GM12865 (cell line): Measurements from ENCODE around the gene NFKB2.

ENCODE experiments used
- DNase-seq: peaks from one replicate; pipeline ENCODE4 v3.0.0; 2010; ENCODE audit warnings: low read depth
- H3K4me3 ChIP-seq: 2 replicates; pipeline ENCODE4 v1.5.1; 2011; ENCODE audit warnings: mild to moderate bottlenecking, low read depth, low read length, control low read depth
- TF ChIP-seq, protein P1 (sequence below): IDR thresholded peaks from 2 replicates; pipeline ENCODE4 v1.5.1; 2011; ENCODE audit warnings: low read length, control low read depth, low read depth, inconsistent platforms; ENCODE audit not compliant: insufficient read depth; ENCODE audit errors: missing control alignments

NFKB2 gene

DNA sequence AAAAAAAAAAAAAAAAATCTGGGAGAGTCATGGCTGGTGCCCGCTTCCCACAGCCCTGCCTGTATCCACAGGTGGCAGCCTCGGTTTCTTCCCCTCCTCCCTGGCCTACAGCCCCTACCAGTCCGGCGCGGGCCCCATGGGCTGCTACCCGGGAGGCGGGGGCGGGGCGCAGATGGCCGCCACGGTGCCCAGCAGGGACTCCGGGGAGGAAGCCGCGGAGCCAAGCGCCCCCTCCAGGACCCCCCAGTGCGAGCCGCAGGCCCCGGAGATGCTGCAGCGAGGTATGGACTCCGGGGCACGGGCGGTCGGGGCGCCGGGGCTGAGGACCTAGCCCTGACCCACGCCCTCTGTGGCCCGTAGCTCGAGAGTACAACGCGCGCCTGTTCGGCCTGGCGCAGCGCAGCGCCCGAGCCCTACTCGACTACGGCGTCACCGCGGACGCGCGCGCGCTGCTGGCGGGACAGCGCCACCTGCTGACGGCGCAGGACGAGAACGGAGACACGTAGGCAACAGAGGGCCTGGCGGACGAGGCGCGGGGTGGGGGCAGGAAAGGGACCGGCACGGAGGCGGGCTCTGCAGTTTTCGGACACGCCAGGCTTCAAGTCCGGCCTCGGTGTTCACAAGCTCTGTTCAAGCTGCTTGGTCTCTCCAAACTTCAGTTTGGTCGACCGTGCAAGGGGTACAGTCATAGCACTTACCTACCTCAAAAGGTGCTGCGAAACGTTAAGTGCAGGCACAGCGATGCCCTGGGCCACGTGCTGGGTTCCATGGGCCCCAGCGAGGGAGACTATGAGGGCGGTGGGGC is 3.9 kb downstream of the NFKB2 start:
- H3K4me3 ChIP-seq = peak overlapping the region; percentile 97
- TF ChIP-seq, protein P1, sequence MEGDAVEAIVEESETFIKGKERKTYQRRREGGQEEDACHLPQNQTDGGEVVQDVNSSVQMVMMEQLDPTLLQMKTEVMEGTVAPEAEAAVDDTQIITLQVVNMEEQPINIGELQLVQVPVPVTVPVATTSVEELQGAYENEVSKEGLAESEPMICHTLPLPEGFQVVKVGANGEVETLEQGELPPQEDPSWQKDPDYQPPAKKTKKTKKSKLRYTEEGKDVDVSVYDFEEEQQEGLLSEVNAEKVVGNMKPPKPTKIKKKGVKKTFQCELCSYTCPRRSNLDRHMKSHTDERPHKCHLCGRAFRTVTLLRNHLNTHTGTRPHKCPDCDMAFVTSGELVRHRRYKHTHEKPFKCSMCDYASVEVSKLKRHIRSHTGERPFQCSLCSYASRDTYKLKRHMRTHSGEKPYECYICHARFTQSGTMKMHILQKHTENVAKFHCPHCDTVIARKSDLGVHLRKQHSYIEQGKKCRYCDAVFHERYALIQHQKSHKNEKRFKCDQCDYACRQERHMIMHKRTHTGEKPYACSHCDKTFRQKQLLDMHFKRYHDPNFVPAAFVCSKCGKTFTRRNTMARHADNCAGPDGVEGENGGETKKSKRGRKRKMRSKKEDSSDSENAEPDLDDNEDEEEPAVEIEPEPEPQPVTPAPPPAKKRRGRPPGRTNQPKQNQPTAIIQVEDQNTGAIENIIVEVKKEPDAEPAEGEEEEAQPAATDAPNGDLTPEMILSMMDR = peak; percentile 95
- DNase-seq = peak; percentile 94

DNA sequence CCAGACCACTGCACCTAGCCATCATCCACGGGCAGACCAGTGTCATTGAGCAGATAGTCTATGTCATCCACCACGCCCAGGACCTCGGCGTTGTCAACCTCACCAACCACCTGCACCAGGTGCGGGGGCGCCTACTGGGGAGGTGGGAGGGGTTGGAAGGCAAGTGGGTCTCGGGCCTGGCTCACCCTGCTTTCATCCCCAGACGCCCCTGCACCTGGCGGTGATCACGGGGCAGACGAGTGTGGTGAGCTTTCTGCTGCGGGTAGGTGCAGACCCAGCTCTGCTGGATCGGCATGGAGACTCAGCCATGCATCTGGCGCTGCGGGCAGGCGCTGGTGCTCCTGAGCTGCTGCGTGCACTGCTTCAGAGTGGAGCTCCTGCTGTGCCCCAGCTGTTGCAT is 4.6 kb downstream of the NFKB2 start:
- TF ChIP-seq, protein P1 = no peak
- peak overlapping the region; percentile 97 for H3K4me3 ChIP-seq
- no peak for DNase-seq

DNA sequence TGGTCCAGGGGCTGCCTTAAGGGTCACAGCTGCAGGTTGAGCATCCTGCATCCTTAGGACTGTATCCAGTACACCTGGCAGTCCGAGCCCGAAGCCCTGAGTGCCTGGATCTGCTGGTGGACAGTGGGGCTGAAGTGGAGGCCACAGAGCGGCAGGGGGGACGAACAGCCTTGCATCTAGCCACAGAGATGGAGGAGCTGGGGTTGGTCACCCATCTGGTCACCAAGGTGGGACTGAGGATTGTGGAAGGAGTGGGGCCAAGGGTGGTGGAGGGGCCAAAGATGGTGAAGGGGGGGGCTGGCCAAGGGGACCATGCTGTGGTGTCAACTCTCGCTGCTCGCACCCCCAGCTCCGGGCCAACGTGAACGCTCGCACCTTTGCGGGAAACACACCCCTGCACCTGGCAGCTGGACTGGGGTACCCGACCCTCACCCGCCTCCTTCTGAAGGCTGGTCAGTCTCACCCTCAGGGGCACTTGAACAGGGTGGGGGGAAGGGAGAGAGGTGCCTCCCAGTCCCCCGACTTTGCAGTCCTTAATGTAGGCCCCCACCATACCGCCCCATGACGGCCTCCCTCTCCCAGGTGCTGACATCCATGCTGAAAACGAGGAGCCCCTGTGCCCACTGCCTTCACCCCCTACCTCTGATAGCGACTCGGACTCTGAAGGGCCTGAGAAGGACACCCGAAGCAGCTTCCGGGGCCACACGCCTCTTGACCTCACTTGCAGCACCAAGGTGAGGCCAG is 5.3 kb downstream of the NFKB2 start:
- no peak overlapping the region for H3K4me3 ChIP-seq
- TF ChIP-seq, protein P1 = no peak

DNA sequence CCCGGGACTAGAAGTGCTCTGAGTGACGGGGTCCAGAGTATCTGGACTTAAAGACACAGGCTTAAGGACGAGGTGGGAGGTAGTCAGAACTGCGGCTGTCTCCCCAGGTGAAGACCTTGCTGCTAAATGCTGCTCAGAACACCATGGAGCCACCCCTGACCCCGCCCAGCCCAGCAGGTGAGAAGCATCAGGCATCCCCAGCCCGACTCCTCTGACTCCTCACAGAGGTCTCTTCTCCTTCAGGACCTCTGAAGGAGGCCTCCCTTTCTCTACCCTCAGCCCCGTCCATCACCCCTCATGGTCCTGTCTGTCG is 5.8 kb downstream of the NFKB2 start:
- no peak for DNase-seq
- H3K4me3 ChIP-seq = no peak overlapping the region
- TF ChIP-seq, protein P1 = no peak

More for the DNA sequence above, 5.3 kb downstream of the NFKB2 start:
- DNase-seq = no peak

DNA sequence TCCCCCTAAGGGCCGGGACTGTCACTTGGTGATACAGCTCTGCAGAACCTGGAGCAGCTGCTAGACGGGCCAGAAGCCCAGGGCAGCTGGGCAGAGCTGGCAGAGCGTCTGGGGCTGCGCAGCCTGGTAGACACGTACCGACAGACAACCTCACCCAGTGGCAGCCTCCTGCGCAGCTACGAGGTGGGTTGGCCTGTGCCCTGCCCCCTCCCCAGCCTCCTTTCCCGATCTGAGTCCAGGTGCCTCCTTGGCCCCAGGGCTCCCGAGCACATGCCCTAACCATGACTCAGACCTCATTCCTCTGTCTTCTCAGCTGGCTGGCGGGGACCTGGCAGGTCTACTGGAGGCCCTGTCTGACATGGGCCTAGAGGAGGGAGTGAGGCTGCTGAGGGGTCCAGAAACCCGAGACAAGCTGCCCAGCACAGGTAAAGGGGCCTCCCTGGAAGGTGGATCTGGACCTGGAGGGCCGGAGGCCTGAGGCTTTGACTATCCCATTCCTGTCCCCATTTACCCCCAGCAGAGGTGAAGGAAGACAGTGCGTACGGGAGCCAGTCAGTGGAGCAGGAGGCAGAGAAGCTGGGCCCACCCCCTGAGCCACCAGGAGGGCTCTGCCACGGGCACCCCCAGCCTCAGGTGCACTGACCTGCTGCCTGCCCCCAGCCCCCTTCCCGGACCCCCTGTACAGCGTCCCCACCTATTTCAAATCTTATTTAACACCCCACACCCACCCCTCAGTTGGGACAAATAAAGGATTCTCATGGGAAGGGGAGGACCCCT is 6.4 kb downstream of the NFKB2 start:
- TF ChIP-seq, protein P1 = no peak
- DNase-seq = no peak
- no peak overlapping the region for H3K4me3 ChIP-seq

DNA sequence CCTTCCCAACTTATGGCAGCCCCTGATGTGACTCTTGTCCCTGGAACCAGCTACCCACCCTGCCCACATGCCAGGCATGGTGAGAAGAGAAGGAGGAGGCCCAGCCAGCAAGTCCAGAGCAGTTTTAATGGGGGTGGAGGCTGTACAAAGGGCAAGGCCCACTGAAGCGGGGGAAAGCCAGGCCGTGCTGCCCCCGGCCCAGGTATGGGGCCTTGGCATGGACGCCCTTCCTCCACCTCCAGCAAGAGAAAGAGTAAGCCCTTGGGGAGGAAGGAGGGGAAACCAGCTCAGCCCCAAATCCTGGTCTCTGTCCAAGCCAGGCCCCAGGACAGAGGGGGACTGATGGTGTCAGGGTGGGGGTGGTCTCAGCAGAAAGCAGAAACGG is 7.0 kb downstream of the NFKB2 start:
- no peak overlapping the region for H3K4me3 ChIP-seq
- DNase-seq = no peak
- TF ChIP-seq, protein P1 = no peak
